ENCODE results near the gene PROCA1. TPM values are rescaled to one million over a fixed set of nuclear protein-coding genes. Genes with fewer than 3 reads are reported as not detected.

PROCA1 gene
- total RNA-seq, 3 donors from 2014 or later: 1.3 to 2.0 (median 1.8) TPM

DNA sequence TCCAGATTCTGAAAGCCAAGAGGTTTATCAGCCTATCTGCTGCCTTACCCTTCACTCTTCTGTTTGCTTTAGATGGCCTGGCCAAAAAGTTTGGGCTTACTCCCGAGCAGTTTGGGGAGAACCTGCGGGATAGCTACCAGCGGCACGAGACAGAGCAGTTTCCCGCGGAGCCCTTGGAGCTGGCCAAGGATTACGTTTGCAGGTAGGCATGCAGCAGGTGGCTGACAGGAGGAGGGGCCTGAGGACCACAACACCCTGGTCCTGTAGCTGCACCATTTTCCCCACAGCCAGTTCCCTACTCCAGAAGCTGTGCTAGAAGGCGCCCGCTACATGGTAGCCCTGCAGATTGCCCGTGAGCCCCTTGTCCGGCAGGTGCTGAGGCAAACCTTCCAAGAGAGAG is 29.0 kb downstream of the PROCA1 start:
- no peaks in the 10 kb centered on the region for H3K4me1 ChIP-seq (ENCODE audit: low read depth)
- no peak for TF ChIP-seq CTCF (IDR thresholded peaks at IDR 0.05)
- DNase-seq (no peak), ATAC-seq (no peak)
- intact Hi-C loops (cut with DNase I, micrococcal nuclease): no loop called here
- H3K36me3 ChIP-seq (ENCODE audit: low read depth): peaks cover 18% of the 10 kb centered on the region
- no peaks in the 10 kb centered on the region for H3K9me3 ChIP-seq
- H3K4me3 ChIP-seq: no peak overlapping the region

- Histone ChIP-seq H3K9me3 (no peaks in the 10 kb centered on the region), H3K4me1 (ENCODE audit: low read depth) (no peaks in the 10 kb centered on the region), H3K4me3 (no peak overlapping the region), H3K36me3 (ENCODE audit: low read depth) (peaks cover 30% of the 10 kb centered on the region)
- intact Hi-C loops (cut with DNase I, micrococcal nuclease): no loop called here
- DNase-seq: peak in 2 of 3 donors; percentile 33 to 40
- TF ChIP-seq CTCF (IDR thresholded peaks at IDR 0.05): no peak
- ATAC-seq: peak; percentile 88
Measured at GRCh38 chr17:28675980-28676379, 35.7 kb downstream of the PROCA1 start.

DNA sequence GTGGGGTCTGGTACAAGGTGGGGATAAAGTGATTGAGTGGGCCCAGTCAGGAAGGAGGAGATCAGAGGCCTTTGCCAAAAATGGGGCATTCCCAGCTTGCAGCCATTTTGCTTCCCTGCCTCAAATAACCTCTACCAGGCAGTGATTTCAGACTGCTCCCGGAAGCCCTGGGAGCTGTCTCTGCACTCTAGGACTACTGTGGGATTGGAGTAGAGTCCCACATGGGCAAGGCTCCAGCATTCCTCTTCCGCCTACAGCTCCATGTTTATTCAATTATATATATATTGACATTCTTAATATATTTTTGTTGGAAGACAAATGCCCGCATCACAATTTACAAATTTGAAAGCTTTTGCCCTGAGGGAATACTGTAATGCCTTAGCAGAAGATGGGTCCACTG is 36.2 kb downstream of the PROCA1 start:
- Histone ChIP-seq H3K4me1 (ENCODE audit: low read depth) (no peaks in the 10 kb centered on the region), H3K4me3 (no peak overlapping the region), H3K9me3 (no peaks in the 10 kb centered on the region), H3K36me3 (ENCODE audit: low read depth) (peaks cover 30% of the 10 kb centered on the region)
- ATAC-seq (no peak), DNase-seq (no peak)
- TF ChIP-seq CTCF (IDR thresholded peaks at IDR 0.05): no peak
- intact Hi-C loops (cut with DNase I, micrococcal nuclease): no loop called here

- Histone ChIP-seq H3K9me3 (no peaks in the 10 kb centered on the region), H3K36me3 (ENCODE audit: low read depth) (peaks cover 15% of the 10 kb centered on the region), H3K4me1 (ENCODE audit: low read depth) (no peaks in the 10 kb centered on the region), H3K4me3 (no peak overlapping the region)
- DNase-seq (no peak), ATAC-seq (no peak)
- no peak for TF ChIP-seq CTCF (IDR thresholded peaks at IDR 0.05)
- intact Hi-C loops (cut with DNase I, micrococcal nuclease): no loop called here
Measured at GRCh38 chr17:28669918-28670317, 41.8 kb downstream of the PROCA1 start.

- Histone ChIP-seq H3K36me3 (ENCODE audit: low read depth) (peaks cover 5% of the 10 kb centered on the region), H3K4me1 (ENCODE audit: low read depth) (peaks cover 15% of the 10 kb centered on the region), H3K9me3 (no peaks in the 10 kb centered on the region), H3K4me3 (no peak overlapping the region)
- no peak for TF ChIP-seq CTCF (IDR thresholded peaks at IDR 0.05)
- DNase-seq (no peak), ATAC-seq (no peak)
- intact Hi-C loops (cut with DNase I, micrococcal nuclease): no loop called here
Measured at GRCh38 chr17:28667870-28668269, 43.8 kb downstream of the PROCA1 start.

DNA sequence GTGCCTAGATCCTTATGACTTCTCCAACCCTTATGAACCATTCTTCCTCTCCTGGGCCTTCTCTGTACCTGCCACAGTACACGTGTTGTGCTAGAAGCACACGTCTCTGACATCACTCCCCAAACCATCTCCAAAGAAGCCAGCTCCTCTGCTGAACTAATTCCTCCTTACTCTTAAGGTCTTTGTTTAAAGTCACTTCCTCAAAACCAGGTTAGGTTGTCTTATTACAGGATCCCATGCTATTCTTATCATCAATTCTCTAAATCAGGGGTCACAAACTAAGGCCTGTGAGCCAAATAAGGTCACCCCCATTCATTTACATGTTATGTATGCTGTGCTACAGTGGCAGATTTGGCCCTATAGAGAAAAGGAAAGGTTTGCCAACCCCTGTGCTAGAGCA is 45.7 kb downstream of the PROCA1 start:
- Histone ChIP-seq H3K4me1 (ENCODE audit: low read depth) (peaks cover 23% of the 10 kb centered on the region), H3K9me3 (no peaks in the 10 kb centered on the region), H3K36me3 (ENCODE audit: low read depth) (no peaks in the 10 kb centered on the region), H3K4me3 (no peak overlapping the region)
- intact Hi-C loops (cut with DNase I, micrococcal nuclease): no loop called here
- ATAC-seq (no peak), DNase-seq (no peak)
- no peak for TF ChIP-seq CTCF (IDR thresholded peaks at IDR 0.05)

Measured in mucosa of descending colon (tissue), 3 donors.